ENCODE data around the gene CAPNS2.

- TF ChIP-seq CTCF (IDR thresholded peaks at IDR 0.05; ENCODE audit: control extremely low read depth in 1 of 3, insufficient read depth in 1 of 3, low read depth in 1 of 3, low read length in 3 of 3) (no peak), CHD2 (IDR thresholded peaks at IDR 0.05; ENCODE audit: low read length) (no peak), ATF3 (IDR thresholded peaks at IDR 0.05; ENCODE audit: insufficient read depth, low read depth, low read length) (no peak)
Measured at GRCh38 chr16:55555436-55555835, 11.0 kb upstream of the CAPNS2 start.
